SK-N-MC (cell line): ENCODE data around the gene IFI44.

Experiments used
- EZH2 ChIP-seq: fragments of 200-600 bp; sonication (generic); IDR thresholded peaks from one replicate; pipeline ENCODE4 v1.6.1; 2017; ENCODE audit warnings: antibody characterized with exemption
- FOXP2 ChIP-seq: optimal IDR thresholded peaks from 2 replicates; pipeline ENCODE3; 2011; ENCODE audit warnings: mild to moderate bottlenecking, moderate library complexity; ENCODE audit not compliant: insufficient read depth; ENCODE audit errors: extremely low read length, control extremely low read depth
- POLR2AphosphoS5 ChIP-seq: IDR thresholded peaks from 2 replicates; pipeline ENCODE4 v1.6.1; 2012; ENCODE audit warnings: mild to moderate bottlenecking, low read depth, low read length, borderline replicate concordance

- TF ChIP-seq EZH2 (no peak), POLR2AphosphoS5 (no peak), FOXP2 (no peak)
Observed at GRCh38 chr1:78601068-78601467, 48.6 kb upstream of the IFI44 start.
